Hepatocyte (in vitro differentiated cells): ENCODE data around the gene SH3BP4. TPM values are rescaled to one million over a fixed set of nuclear protein-coding genes. Genes with fewer than 3 reads are reported as not detected.

Experiments used
- DNase-seq: peaks from one replicate; pipeline ENCODE4 v3.0.0-alpha.2; 2016; ENCODE audit warnings: low spot score
- H2AFZ ChIP-seq: fragments of 200-600 bp; sonication (generic); 2 replicates; pipeline ENCODE4 v1.6.0; 2016; ENCODE audit warnings: antibody characterized with exemption, mild to moderate bottlenecking
- H3K27ac ChIP-seq: fragments of 200-600 bp; sonication (generic); 2 replicates; pipeline ENCODE4 v1.5.1; 2016; ENCODE audit warnings: mild to moderate bottlenecking
- H3K27me3 ChIP-seq: fragments of 200-600 bp; sonication (generic); 2 replicates; pipeline ENCODE4 v1.6.1; 2016
- H3K36me3 ChIP-seq: fragments of 200-600 bp; sonication (generic); replicated peaks from 2 replicates; pipeline ENCODE4 v1.5.1; 2016; ENCODE audit warnings: low read depth; ENCODE audit not compliant: insufficient read depth
- H3K4me1 ChIP-seq: fragments of 200-600 bp; sonication (generic); 2 replicates; pipeline ENCODE4 v1.5.1; 2016; ENCODE audit warnings: mild to moderate bottlenecking, moderate library complexity; ENCODE audit not compliant: insufficient read depth
- H3K4me2 ChIP-seq: fragments of 200-600 bp; sonication (generic); 2 replicates; pipeline ENCODE4 v1.6.0; 2016
- H3K4me3 ChIP-seq: fragments of 200-600 bp; sonication (generic); 2 replicates; pipeline ENCODE4 v1.5.1; 2016; ENCODE audit warnings: mild to moderate bottlenecking
- H3K79me2 ChIP-seq: fragments of 200-600 bp; sonication (generic); 2 replicates; pipeline ENCODE4 v1.6.0; 2017; ENCODE audit warnings: mild to moderate bottlenecking
- H3K9me2 ChIP-seq: fragments of 200-600 bp; sonication (generic); replicated peaks from 2 replicates; pipeline ENCODE4 v1.6.0; 2017; ENCODE audit warnings: mild to moderate bottlenecking; ENCODE audit not compliant: insufficient read depth
- H3K9me3 ChIP-seq: fragments of 200-600 bp; sonication (generic); 2 replicates; pipeline ENCODE4 v1.5.1; 2016; ENCODE audit warnings: low read depth, mild to moderate bottlenecking
- H4K20me1 ChIP-seq: fragments of 200-600 bp; sonication (generic); 2 replicates; pipeline ENCODE4 v1.6.0; 2016; ENCODE audit warnings: mild to moderate bottlenecking; ENCODE audit not compliant: insufficient read depth, poor library complexity, severe bottlenecking
- EZH2 ChIP-seq: fragments of 200-600 bp; sonication (generic); IDR thresholded peaks from 2 replicates; pipeline ENCODE4 v1.6.1; 2016; ENCODE audit warnings: antibody characterized with exemption, mild to moderate bottlenecking, borderline replicate concordance
- EZH2phosphoT487 ChIP-seq: fragments of 200-600 bp; sonication (generic); IDR thresholded peaks from one replicate; pipeline ENCODE4 v1.6.1; 2018; ENCODE audit warnings: antibody characterized with exemption, mild to moderate bottlenecking, low read depth, moderate library complexity; ENCODE audit not compliant: unreplicated experiment, severe bottlenecking
- WGBS: methylation state at CpG from one replicate; pipeline ENCODE4 v1.1.6; 2016; ENCODE audit warnings: low lambda C conversion rate; ENCODE audit errors: missing lambda C conversion rate; 5-methylcytosine and 5-hydroxymethylcytosine counted together
- polyA plus RNA-seq: library from polyadenylated mRNA; unstranded; fragments of >200 nt; fragmentation: Nextera tagmentation; extraction: Ambion mirVana; gene quantifications from 2 replicates; pipeline ENCODE4 v1.2.1, GENCODE V29; 2016
- total RNA-seq: library from RNA; depleted of rRNA; stranded (reverse); fragments of >200 nt; gene quantifications from 2 replicates; pipeline ENCODE4 v1.2.3, GENCODE V29; 2014
- TF ChIP-seq, protein P1 (sequence below): fragments of 200-600 bp; sonication (generic); IDR thresholded peaks from 2 replicates; pipeline ENCODE4 v1.5.1; 2016; ENCODE audit warnings: antibody characterized with exemption, mild to moderate bottlenecking; ENCODE audit not compliant: poor library complexity

SH3BP4 gene
- total and polyA plus RNA-seq, 2 experiments from 2014 or later: 23.3 to 32.0 TPM

GRCh38 chr2:235088496-235088921 lies 136.7 kb downstream of the SH3BP4 start:
- no peak overlapping the region for H3K4me2 ChIP-seq
- WGBS: 74% methylated on average over 10 of the region's 10 CpGs
- H3K9me3 ChIP-seq: no peaks in the 10 kb centered on the region
- H3K4me3 ChIP-seq: no peak overlapping the region
- H3K9me2 ChIP-seq: no peaks in the 10 kb centered on the region
- no peaks in the 10 kb centered on the region for H3K27me3 ChIP-seq
- no peaks in the 10 kb centered on the region for H4K20me1 ChIP-seq
- TF ChIP-seq, protein P1, sequence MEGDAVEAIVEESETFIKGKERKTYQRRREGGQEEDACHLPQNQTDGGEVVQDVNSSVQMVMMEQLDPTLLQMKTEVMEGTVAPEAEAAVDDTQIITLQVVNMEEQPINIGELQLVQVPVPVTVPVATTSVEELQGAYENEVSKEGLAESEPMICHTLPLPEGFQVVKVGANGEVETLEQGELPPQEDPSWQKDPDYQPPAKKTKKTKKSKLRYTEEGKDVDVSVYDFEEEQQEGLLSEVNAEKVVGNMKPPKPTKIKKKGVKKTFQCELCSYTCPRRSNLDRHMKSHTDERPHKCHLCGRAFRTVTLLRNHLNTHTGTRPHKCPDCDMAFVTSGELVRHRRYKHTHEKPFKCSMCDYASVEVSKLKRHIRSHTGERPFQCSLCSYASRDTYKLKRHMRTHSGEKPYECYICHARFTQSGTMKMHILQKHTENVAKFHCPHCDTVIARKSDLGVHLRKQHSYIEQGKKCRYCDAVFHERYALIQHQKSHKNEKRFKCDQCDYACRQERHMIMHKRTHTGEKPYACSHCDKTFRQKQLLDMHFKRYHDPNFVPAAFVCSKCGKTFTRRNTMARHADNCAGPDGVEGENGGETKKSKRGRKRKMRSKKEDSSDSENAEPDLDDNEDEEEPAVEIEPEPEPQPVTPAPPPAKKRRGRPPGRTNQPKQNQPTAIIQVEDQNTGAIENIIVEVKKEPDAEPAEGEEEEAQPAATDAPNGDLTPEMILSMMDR: no peak
- TF ChIP-seq EZH2 (no peak), EZH2phosphoT487 (no peak)
- no peak for DNase-seq
- H3K4me1 ChIP-seq: no peaks in the 10 kb centered on the region
- no peaks in the 10 kb centered on the region for H3K36me3 ChIP-seq
- H2AFZ ChIP-seq: no peak overlapping the region
- H3K27ac ChIP-seq: no peak overlapping the region
- no peaks in the 10 kb centered on the region for H3K79me2 ChIP-seq

DNA sequence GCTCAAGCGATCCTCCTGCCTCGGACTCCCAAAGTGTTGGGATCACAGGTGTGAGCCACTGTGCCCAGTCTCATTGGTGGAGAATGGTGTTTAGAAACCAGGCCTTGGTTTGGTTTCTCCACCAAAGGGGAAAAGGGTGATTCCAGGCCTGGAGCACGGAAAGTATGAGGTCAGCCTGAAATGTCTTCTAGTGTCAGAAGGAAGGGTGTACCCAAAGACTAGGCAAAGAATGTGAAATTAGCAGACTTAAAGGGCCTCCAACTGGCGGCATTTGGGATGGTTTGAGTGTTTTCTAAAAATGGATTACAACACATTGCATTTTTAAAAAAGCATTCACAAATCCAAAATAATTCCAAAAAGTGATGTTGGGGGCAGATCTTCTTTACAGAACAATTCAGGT lies 139.6 kb downstream of the SH3BP4 start:
- no peak for DNase-seq
- Histone ChIP-seq H3K4me1 (no peaks in the 10 kb centered on the region), H3K4me2 (no peak overlapping the region), H4K20me1 (no peaks in the 10 kb centered on the region), H3K79me2 (no peaks in the 10 kb centered on the region), H3K27ac (no peak overlapping the region), H3K9me2 (no peaks in the 10 kb centered on the region), H3K36me3 (no peaks in the 10 kb centered on the region), H3K27me3 (no peaks in the 10 kb centered on the region), H3K4me3 (no peak overlapping the region), H3K9me3 (no peaks in the 10 kb centered on the region), H2AFZ (no peak overlapping the region)
- 92% methylated on average over 4 of the region's 4 CpGs for WGBS
- TF ChIP-seq EZH2phosphoT487 (no peak), EZH2 (no peak)
- TF ChIP-seq, protein P1: no peak

DNA sequence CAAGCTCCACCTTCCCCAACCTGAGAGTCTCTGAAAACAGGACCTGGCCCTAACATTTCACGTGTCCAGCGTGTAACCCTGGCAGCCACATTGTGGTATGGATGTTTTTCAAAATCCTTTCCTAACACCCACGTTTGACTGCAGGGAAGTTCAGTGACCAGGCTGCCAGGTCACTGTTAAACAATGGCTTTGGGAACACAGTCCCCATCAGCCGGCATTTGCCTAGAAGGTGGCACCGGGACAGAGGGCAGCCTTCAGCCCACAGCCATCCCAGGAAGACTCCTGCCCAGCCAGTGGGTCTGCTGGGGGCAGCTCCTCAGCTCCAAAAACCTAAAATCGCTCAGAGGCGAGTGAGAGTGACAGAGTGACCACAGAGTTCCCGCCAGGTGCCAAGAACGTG lies 140.2 kb downstream of the SH3BP4 start:
- no peak for DNase-seq
- H3K4me3 ChIP-seq: no peak overlapping the region
- no peaks in the 10 kb centered on the region for H3K9me3 ChIP-seq
- TF ChIP-seq EZH2phosphoT487 (no peak), EZH2 (no peak)
- TF ChIP-seq, protein P1: no peak
- H3K79me2 ChIP-seq: no peaks in the 10 kb centered on the region
- WGBS: 87% methylated on average over 9 of the region's 9 CpGs
- H3K4me2 ChIP-seq: no peak overlapping the region
- no peak overlapping the region for H2AFZ ChIP-seq
- H3K27me3 ChIP-seq: no peaks in the 10 kb centered on the region
- H3K27ac ChIP-seq: no peak overlapping the region
- no peaks in the 10 kb centered on the region for H3K4me1 ChIP-seq
- no peaks in the 10 kb centered on the region for H3K36me3 ChIP-seq
- no peaks in the 10 kb centered on the region for H3K9me2 ChIP-seq
- no peaks in the 10 kb centered on the region for H4K20me1 ChIP-seq
